Neural progenitor cell (in vitro differentiated cells): ENCODE results near the gene ALDH1L1.

Source experiments
- EZH2 ChIP-seq: fragments of 200-600 bp; sonication (generic); IDR thresholded peaks from 2 replicates; pipeline ENCODE4 v1.6.1; 2017; ENCODE audit warnings: antibody characterized with exemption, mild to moderate bottlenecking, moderate library complexity
- TF ChIP-seq, protein P1 (sequence below): fragments of 200-600 bp; sonication (generic); IDR thresholded peaks from 2 replicates; pipeline ENCODE4 v1.5.1; 2017; ENCODE audit warnings: antibody characterized with exemption, mild to moderate bottlenecking

DNA sequence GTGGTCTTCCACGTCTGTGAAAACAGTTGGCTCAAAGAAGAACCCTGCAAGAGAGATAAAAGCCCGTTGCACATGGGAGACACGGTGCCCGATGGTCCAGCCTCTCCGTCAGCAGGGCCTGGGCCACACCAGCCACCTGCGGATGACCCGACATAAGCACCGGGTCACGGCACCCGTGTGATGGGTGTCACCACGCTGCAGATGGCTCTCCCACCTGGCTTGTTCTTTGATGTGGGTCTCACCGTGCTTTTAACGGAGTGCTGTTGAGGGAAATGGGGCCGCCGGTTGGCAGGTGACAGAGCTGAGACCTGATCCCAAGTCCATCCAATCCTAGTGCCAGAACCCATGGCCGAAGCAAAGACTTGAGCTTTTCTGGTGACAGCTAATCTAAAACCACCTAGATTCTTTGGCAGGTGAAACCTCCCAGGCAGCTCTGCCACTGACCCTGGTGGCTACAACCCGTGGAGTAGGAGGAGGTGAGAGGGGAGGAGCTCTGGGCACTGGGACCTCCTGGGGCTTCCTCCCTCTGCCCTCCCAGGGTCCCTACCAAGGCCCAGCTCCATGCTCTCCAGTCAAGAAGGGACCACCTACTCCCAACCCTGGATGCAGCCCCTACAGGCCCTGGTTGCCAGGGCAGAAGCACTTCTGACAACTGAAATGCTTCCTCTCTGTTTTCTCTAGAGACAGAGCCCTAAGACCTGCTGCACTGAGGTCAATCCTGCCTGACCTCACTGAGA is 73.0 kb downstream of the ALDH1L1 start:
- TF ChIP-seq, protein P1, sequence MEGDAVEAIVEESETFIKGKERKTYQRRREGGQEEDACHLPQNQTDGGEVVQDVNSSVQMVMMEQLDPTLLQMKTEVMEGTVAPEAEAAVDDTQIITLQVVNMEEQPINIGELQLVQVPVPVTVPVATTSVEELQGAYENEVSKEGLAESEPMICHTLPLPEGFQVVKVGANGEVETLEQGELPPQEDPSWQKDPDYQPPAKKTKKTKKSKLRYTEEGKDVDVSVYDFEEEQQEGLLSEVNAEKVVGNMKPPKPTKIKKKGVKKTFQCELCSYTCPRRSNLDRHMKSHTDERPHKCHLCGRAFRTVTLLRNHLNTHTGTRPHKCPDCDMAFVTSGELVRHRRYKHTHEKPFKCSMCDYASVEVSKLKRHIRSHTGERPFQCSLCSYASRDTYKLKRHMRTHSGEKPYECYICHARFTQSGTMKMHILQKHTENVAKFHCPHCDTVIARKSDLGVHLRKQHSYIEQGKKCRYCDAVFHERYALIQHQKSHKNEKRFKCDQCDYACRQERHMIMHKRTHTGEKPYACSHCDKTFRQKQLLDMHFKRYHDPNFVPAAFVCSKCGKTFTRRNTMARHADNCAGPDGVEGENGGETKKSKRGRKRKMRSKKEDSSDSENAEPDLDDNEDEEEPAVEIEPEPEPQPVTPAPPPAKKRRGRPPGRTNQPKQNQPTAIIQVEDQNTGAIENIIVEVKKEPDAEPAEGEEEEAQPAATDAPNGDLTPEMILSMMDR: no peak
- TF ChIP-seq EZH2: no peak
